Measurements from ENCODE around the gene APEX1.
"Not testable (repeated sequence)": the region's sequence is repeated elsewhere in the genome, so short reads cannot be mapped to it uniquely, and the experiment has no call there.

Gene APEX1

DNA sequence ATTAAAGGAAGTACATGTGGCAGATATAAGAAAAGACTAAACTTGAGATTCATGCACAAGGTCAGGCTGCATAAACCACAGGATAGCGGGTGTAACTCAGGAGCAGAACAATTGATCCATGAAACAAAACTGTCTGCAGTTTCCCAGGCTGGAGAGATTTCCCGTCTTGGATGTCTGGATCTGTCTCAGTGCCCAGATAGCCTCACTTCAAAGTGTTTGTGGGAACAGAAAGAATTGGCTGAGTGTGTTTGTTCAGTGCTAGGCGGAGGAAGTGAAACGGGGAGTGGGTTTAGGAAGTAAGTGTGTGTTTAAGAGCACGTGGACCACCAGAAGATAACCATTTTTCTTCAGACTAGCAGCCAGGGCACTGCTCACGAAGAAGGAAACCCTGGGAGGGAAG is 48.9 kb downstream of the APEX1 start:
- Histone ChIP-seq H2BK15ac (ENCODE audit: low read length) (no peak overlapping the region), H3K4me3 (ENCODE audit: low read length in 2 of 2) (no peak overlapping the region), H2BK12ac (ENCODE audit: low read length) (no peak overlapping the region), H3K9ac (ENCODE audit: low read depth, low read length, poor library complexity) (no peak overlapping the region), H3K4me1 (ENCODE audit: control insufficient read depth in 2 of 2, insufficient read depth in 1 of 2, low read depth in 1 of 2, low read length in 2 of 2) (no peaks in the 10 kb centered on the region), H3K18ac (ENCODE audit: low read length) (no peak overlapping the region), H2BK120ac (ENCODE audit: low read depth, low read length) (no peak overlapping the region), H4K91ac (ENCODE audit: low read depth, low read length, poor library complexity) (no peak overlapping the region), H3K4me2 (ENCODE audit: insufficient read depth, low read length, poor library complexity, severe bottlenecking) (no peak overlapping the region), H2AK5ac (ENCODE audit: low read depth, low read length) (no peak overlapping the region), H3K14ac (ENCODE audit: low read length) (no peak overlapping the region), H4K8ac (ENCODE audit: low read depth, low read length) (no peak overlapping the region), H2BK5ac (ENCODE audit: low read length) (no peak overlapping the region), H3K27ac (replicated peaks; ENCODE audit: low read length) (no peak overlapping the region), H3K27me3 (ENCODE audit: control insufficient read depth in 3 of 3, insufficient read depth in 3 of 3, low read depth in 1 of 3, low read length in 3 of 3) (no peaks in the 10 kb centered on the region), H3K9me3 (replicated peaks in 1 of 2; ENCODE audit: control insufficient read depth in 2 of 2, insufficient read depth in 1 of 2, low read depth in 1 of 2, low read length in 2 of 2) (no peaks in the 10 kb centered on the region), H3K79me1 (ENCODE audit: low read depth, low read length) (no peaks in the 10 kb centered on the region), H3K36me3 (replicated peaks in 1 of 2; ENCODE audit: control insufficient read depth in 2 of 2, insufficient read depth in 2 of 2, low read length in 2 of 2) (no peaks in the 10 kb centered on the region), H3K23ac (ENCODE audit: low read depth, low read length, poor library complexity) (no peak overlapping the region), H2AFZ (ENCODE audit: low read length) (no peak overlapping the region), H3K4ac (ENCODE audit: low read length) (no peak overlapping the region)
- WGBS, 2 donors (ENCODE audit: extremely low coverage in 2 of 2, insufficient read length in 2 of 2, insufficient replicate concordance in 1 of 2), result 100% methylated on average over 1 of the region's 6 CpGs; no CpG with 5 or more reads in 1 of the 2 donors
- no peak for DNase-seq (ENCODE audit: low spot score)

DNA sequence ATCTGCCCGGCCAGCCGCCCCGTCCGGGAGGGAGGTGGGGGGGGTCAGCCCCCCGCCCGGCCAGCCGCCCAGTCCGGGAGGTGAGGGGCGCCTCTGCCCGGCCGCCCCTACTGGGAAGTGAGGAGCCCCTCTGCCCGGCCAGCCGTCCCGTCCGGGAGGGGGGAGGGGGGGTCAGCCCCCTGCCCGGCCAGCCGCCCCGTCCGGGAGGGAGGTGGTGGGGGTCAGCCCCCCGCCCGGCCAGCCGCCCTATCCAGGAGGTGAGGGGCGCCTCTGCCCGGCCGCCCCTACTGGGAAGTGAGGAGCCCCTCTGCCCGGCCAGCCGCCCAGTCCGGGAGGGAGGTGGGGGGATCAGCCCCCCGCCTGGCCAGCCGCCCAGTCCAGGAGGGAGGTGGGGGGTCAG is 51.2 kb downstream of the APEX1 start:
- not testable (repeated sequence) for H3K4me1 ChIP-seq (ENCODE audit: control insufficient read depth in 2 of 2, insufficient read depth in 1 of 2, low read depth in 1 of 2, low read length in 2 of 2); H2AK5ac ChIP-seq (ENCODE audit: low read depth, low read length); H2BK15ac ChIP-seq (ENCODE audit: low read length); H3K9me3 ChIP-seq (replicated peaks in 1 of 2; ENCODE audit: control insufficient read depth in 2 of 2, insufficient read depth in 1 of 2, low read depth in 1 of 2, low read length in 2 of 2); H2AFZ ChIP-seq (ENCODE audit: low read length); H3K27me3 ChIP-seq (ENCODE audit: control insufficient read depth in 3 of 3, insufficient read depth in 3 of 3, low read depth in 1 of 3, low read length in 3 of 3); H3K18ac ChIP-seq (ENCODE audit: low read length); H3K9ac ChIP-seq (ENCODE audit: low read depth, low read length, poor library complexity); H3K14ac ChIP-seq (ENCODE audit: low read length); H2BK5ac ChIP-seq (ENCODE audit: low read length); H3K27ac ChIP-seq (replicated peaks; ENCODE audit: low read length); H3K36me3 ChIP-seq (replicated peaks in 1 of 2; ENCODE audit: control insufficient read depth in 2 of 2, insufficient read depth in 2 of 2, low read length in 2 of 2); H3K79me1 ChIP-seq (ENCODE audit: low read depth, low read length); H4K8ac ChIP-seq (ENCODE audit: low read depth, low read length); H2BK120ac ChIP-seq (ENCODE audit: low read depth, low read length); H2BK12ac ChIP-seq (ENCODE audit: low read length); H3K4ac ChIP-seq (ENCODE audit: low read length); H4K91ac ChIP-seq (ENCODE audit: low read depth, low read length, poor library complexity); H3K4me2 ChIP-seq (ENCODE audit: insufficient read depth, low read length, poor library complexity, severe bottlenecking); DNase-seq (ENCODE audit: low spot score); H3K23ac ChIP-seq (ENCODE audit: low read depth, low read length, poor library complexity); H3K4me3 ChIP-seq (ENCODE audit: low read length in 2 of 2)
- WGBS, 2 donors (ENCODE audit: extremely low coverage in 2 of 2, insufficient read length in 2 of 2, insufficient replicate concordance in 1 of 2), result no CpG with 5 or more reads among the region's 30 CpGs

DNA sequence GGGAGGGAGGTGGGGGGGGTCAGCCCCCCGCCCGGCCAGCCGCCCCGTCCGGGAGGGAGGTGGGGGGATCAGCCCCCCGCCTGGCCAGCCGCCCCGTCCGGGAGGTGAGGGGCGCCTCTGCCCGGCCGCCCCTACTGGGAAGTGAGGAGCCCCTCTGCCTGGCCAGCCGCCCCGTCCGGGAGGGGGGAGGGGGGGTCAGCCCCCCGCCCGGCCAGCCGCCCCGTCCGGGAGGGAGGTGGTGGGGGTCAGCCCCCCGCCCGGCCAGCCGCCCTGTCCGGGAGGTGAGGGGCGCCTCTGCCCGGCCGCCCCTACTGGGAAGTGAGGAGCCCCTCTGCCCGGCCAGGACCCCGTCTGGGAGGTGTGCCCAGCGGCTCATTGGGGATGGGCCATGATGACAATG is 51.7 kb downstream of the APEX1 start:
- not testable (repeated sequence) for H3K4me2 ChIP-seq (ENCODE audit: insufficient read depth, low read length, poor library complexity, severe bottlenecking); H3K23ac ChIP-seq (ENCODE audit: low read depth, low read length, poor library complexity); H2BK5ac ChIP-seq (ENCODE audit: low read length); H2BK120ac ChIP-seq (ENCODE audit: low read depth, low read length); H3K9me3 ChIP-seq (replicated peaks in 1 of 2; ENCODE audit: control insufficient read depth in 2 of 2, insufficient read depth in 1 of 2, low read depth in 1 of 2, low read length in 2 of 2); H3K4me3 ChIP-seq (ENCODE audit: low read length in 2 of 2); H3K27me3 ChIP-seq (ENCODE audit: control insufficient read depth in 3 of 3, insufficient read depth in 3 of 3, low read depth in 1 of 3, low read length in 3 of 3); H2BK15ac ChIP-seq (ENCODE audit: low read length); H3K18ac ChIP-seq (ENCODE audit: low read length); H4K91ac ChIP-seq (ENCODE audit: low read depth, low read length, poor library complexity); H2AK5ac ChIP-seq (ENCODE audit: low read depth, low read length); H2BK12ac ChIP-seq (ENCODE audit: low read length); H2AFZ ChIP-seq (ENCODE audit: low read length); H3K14ac ChIP-seq (ENCODE audit: low read length); H3K4me1 ChIP-seq (ENCODE audit: control insufficient read depth in 2 of 2, insufficient read depth in 1 of 2, low read depth in 1 of 2, low read length in 2 of 2); H3K36me3 ChIP-seq (replicated peaks in 1 of 2; ENCODE audit: control insufficient read depth in 2 of 2, insufficient read depth in 2 of 2, low read length in 2 of 2); DNase-seq (ENCODE audit: low spot score); H3K27ac ChIP-seq (replicated peaks; ENCODE audit: low read length); H3K9ac ChIP-seq (ENCODE audit: low read depth, low read length, poor library complexity); H4K8ac ChIP-seq (ENCODE audit: low read depth, low read length); H3K4ac ChIP-seq (ENCODE audit: low read length); H3K79me1 ChIP-seq (ENCODE audit: low read depth, low read length)
- WGBS, 2 donors (ENCODE audit: extremely low coverage in 2 of 2, insufficient read length in 2 of 2, insufficient replicate concordance in 1 of 2), result no CpG with 5 or more reads among the region's 30 CpGs

Small RNA genes lying within 50 kb of the gene (small RNA-seq; reads per million reads assigned to genes)
- gene RNA5SP382 (ENCODE audit: insufficient read depth), result 4.3 reads per million, percentile 11 among the genes with 10 or more reads in this experiment
